Endothelial cell (in vitro differentiated cells): Measurements from ENCODE around the gene RUNX3. TPM values are rescaled to one million over a fixed set of nuclear protein-coding genes. Genes with fewer than 3 reads are reported as not detected.
"Not testable (repeated sequence)": the region's sequence is repeated elsewhere in the genome, so short reads cannot be mapped to it uniquely, and the experiment has no call there.

ENCODE experiments used
- DNase-seq: peaks from one replicate; pipeline ENCODE4 v3.0.0; 2021; ENCODE audit warnings: low spot score
- H3K27ac Mint-ChIP-seq: one replicate; pipeline ENCODE4 v1.8.0; 2021; ENCODE audit warnings: mixed read lengths, inconsistent platforms; ENCODE audit not compliant: unreplicated experiment
- H3K27me3 Mint-ChIP-seq: one replicate; pipeline ENCODE4 v1.8.0; 2021; ENCODE audit warnings: mild to moderate bottlenecking, moderate library complexity, mixed read lengths, inconsistent platforms; ENCODE audit not compliant: unreplicated experiment
- H3K36me3 Mint-ChIP-seq: one replicate; pipeline ENCODE4 v1.8.0; 2021; ENCODE audit warnings: mild to moderate bottlenecking, low read depth, mixed read lengths, inconsistent platforms; ENCODE audit not compliant: unreplicated experiment
- H3K4me1 Mint-ChIP-seq: one replicate; pipeline ENCODE4 v1.8.0; 2021; ENCODE audit warnings: mild to moderate bottlenecking, mixed read lengths, inconsistent platforms; ENCODE audit not compliant: unreplicated experiment
- H3K4me3 Mint-ChIP-seq: one replicate; pipeline ENCODE4 v1.8.0; 2021; ENCODE audit warnings: mild to moderate bottlenecking, mixed read lengths, inconsistent platforms; ENCODE audit not compliant: unreplicated experiment
- H3K9me3 Mint-ChIP-seq: one replicate; pipeline ENCODE4 v1.8.0; 2021; ENCODE audit warnings: mixed read lengths, inconsistent platforms; ENCODE audit not compliant: unreplicated experiment
- total RNA-seq: library from RNA; stranded (reverse); fragmentation: NEBNext Ultra II Directional; extraction: Animal tissue kit (Norgen Biotek cat#: 25700); gene quantifications from one replicate; pipeline ENCODE4 v1.2.1, GENCODE V29; 2021; ENCODE audit not compliant: unreplicated experiment
- TF ChIP-seq, protein P1 (sequence below): fragments of 200-600 bp; sonication (generic); IDR thresholded peaks from one replicate; pipeline ENCODE4 v1.5.0; 2021; ENCODE audit warnings: antibody characterized with exemption; ENCODE audit not compliant: unreplicated experiment

The RUNX3 gene
- total RNA-seq, 1 donor from 2014 or later, result 1.8 TPM

DNA sequence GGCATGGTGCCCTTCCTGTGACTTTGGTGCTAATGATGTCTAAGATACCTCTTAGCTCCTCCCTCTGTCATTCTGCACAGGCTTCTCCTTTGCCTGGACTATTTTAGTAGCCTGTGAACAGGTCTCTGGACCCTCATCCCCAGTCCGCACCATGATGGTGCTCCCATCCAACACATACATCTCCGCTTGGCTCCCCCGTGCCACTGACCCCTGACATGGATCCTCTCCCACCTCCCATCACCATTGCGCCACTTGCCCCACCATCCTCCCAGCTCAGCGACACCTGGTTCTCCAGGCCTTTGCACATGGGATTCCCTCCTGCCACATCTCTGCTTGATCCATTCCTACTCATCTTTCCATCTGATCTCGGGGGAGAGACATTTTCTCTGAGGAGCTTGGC lies 33.9 kb downstream of the RUNX3 start:
- Mint-ChIP-seq H3K9me3 (peaks cover 5% of the 10 kb centered on the region), H3K36me3 (peaks cover 9% of the 10 kb centered on the region)
- no peak for DNase-seq

DNA sequence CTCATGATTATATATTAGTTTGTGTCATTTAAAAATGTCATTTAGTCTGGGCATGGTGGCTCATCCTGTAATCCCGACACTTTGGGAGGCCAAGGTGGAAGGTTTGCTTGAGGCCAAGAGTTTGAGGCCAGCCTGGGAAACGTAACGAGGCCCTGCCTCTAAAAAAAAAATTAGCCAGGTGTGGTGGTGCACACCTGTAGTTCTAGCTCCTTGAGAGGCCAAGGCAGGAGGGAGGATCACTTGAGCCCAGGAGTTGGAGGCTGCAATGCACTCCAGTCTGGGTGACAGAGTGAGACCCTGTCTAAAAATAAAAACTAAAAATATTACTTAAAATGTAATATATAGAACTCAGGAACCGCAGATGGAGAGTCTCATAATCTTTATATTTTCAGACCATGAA lies 34.6 kb downstream of the RUNX3 start:
- H3K4me1 Mint-ChIP-seq, result no peaks in the 10 kb centered on the region
- H3K27me3 Mint-ChIP-seq, result no peaks in the 10 kb centered on the region
- H3K36me3 Mint-ChIP-seq, result peaks cover 9% of the 10 kb centered on the region
- H3K9me3 Mint-ChIP-seq, result peaks cover 5% of the 10 kb centered on the region
- no peak overlapping the region for H3K4me3 Mint-ChIP-seq
- no peak overlapping the region for H3K27ac Mint-ChIP-seq
- TF ChIP-seq, protein P1, sequence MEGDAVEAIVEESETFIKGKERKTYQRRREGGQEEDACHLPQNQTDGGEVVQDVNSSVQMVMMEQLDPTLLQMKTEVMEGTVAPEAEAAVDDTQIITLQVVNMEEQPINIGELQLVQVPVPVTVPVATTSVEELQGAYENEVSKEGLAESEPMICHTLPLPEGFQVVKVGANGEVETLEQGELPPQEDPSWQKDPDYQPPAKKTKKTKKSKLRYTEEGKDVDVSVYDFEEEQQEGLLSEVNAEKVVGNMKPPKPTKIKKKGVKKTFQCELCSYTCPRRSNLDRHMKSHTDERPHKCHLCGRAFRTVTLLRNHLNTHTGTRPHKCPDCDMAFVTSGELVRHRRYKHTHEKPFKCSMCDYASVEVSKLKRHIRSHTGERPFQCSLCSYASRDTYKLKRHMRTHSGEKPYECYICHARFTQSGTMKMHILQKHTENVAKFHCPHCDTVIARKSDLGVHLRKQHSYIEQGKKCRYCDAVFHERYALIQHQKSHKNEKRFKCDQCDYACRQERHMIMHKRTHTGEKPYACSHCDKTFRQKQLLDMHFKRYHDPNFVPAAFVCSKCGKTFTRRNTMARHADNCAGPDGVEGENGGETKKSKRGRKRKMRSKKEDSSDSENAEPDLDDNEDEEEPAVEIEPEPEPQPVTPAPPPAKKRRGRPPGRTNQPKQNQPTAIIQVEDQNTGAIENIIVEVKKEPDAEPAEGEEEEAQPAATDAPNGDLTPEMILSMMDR, result no peak
- no peak for DNase-seq

More for the DNA sequence above, 33.9 kb downstream of the RUNX3 start:
- Mint-ChIP-seq H3K27ac (no peak overlapping the region), H3K4me1 (no peaks in the 10 kb centered on the region), H3K4me3 (no peak overlapping the region), H3K27me3 (no peaks in the 10 kb centered on the region)
- TF ChIP-seq, protein P1, result no peak

DNA sequence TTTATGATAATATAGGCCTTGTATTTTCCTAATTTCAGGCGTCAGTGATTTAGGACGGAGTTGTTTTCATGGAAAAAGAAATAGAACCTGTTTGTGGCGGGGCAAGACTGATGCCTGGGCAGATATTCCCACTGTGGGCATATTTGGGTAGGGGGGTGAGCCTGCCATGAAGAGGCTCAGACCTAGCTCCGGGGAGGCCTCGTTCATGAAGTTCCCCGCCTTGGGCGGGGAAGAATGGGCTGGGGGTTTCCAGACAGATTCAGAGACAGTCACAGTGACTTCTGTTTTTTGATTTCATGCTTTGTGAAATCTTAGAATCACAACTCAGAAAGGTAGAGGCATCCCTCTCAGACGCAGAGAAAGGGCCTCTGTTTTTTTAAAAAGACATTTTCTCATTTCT lies 36.1 kb downstream of the RUNX3 start:
- Mint-ChIP-seq H3K9me3 (peaks cover 5% of the 10 kb centered on the region), H3K4me3 (no peak overlapping the region), H3K27ac (no peak overlapping the region), H3K4me1 (no peaks in the 10 kb centered on the region), H3K27me3 (no peaks in the 10 kb centered on the region), H3K36me3 (peaks cover 9% of the 10 kb centered on the region)
- TF ChIP-seq, protein P1, result no peak
- no peak for DNase-seq

DNA sequence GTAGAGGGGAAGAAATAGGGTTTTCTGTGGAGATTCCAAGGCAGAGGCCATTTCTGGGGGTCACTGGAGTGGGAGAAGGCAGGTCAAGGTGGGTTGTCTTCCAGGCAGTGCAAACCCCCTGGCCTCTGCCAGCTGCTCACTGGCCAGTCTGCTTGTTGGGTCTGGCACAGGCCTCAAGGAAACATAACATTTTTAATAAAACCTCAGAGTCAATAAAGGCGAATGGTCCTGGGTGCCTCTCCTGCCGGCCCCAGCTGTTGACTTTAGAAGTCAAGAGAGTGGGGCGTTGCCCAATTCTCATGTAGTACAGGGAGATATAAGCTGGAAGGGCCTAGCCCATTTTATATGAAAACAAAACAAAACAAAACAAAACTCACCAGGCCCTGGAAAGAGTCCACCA lies 36.6 kb downstream of the RUNX3 start:
- Mint-ChIP-seq H3K36me3 (peaks cover 9% of the 10 kb centered on the region), H3K27me3 (peaks cover 2% of the 10 kb centered on the region), H3K4me3 (no peak overlapping the region), H3K4me1 (no peaks in the 10 kb centered on the region), H3K27ac (no peak overlapping the region), H3K9me3 (peaks cover 5% of the 10 kb centered on the region)
- no peak for DNase-seq
- TF ChIP-seq, protein P1, result no peak

DNA sequence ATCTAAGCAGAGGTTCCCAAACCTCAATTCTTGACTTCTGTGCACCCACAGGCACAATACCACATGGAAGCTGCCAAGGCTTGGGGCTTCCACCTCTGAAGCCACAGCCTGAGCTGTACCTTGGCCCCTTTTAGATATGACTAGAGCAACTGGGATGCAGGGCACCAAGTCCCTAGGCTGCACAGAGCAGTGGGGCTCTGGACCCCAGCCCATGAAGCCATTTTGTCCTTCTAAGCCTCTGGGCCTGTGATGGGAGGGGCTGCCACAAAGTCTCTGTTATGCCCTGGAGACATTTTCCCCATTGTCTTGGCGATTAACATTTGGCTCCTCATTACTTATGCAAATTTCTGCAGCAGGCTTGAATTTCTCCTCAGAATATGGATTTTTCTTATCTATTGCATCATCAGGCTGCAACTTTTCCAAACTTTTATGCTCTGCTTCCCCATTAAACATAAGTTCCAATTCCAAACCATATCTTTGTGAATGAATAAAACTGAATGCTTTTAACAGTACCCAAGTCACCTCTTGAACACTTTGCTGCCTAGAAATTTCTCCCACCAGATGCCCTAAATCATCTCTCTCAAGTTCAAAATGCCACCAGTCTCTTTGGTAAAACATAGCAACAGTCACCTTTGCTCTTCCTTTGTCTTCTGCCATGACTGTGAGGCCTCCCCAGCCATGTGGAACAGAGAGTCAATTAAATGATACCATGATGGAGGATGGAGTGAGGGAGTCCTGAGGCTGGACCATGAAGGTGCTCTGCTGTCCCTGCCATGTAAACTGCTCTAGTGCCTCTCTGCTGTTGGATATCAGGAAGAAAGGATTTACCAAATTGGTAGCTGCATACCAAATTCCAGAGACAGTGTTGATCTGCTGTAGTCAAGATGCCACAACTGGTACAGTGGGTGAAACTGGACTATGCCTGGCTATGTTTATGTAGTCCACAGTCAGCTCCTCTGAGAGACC lies 37.6 kb downstream of the RUNX3 start:
- H3K4me3 Mint-ChIP-seq, result no peak overlapping the region
- peaks cover 9% of the 10 kb centered on the region for H3K36me3 Mint-ChIP-seq
- no peak for DNase-seq
- no peaks in the 10 kb centered on the region for H3K4me1 Mint-ChIP-seq
- H3K27ac Mint-ChIP-seq, result no peak overlapping the region
- H3K9me3 Mint-ChIP-seq, result peaks cover 5% of the 10 kb centered on the region
- peaks cover 2% of the 10 kb centered on the region for H3K27me3 Mint-ChIP-seq
- TF ChIP-seq, protein P1, result no peak

DNA sequence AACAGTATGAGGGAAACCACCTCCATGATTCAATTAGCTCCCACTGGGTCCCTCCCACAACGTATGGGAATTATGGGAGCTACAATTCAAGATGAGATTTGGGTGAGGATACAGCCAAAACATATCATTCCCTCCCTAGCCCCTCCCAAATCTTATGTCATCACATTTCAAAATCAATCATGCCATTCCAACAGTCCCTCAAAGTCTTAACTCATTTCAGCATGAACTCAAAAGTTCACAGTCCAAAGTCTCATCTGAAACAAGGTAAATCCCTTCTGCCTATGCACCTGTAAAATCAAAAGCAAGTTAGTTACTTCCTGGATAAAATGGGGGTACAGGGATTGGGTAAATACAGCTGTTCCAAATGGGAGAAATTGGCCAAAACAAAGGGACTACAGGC lies 38.7 kb downstream of the RUNX3 start:
- not testable (repeated sequence) for H3K36me3 Mint-ChIP-seq, H3K27ac Mint-ChIP-seq, H3K9me3 Mint-ChIP-seq, H3K4me3 Mint-ChIP-seq, H3K4me1 Mint-ChIP-seq, DNase-seq, H3K27me3 Mint-ChIP-seq
